MM.1S (cell line): Measurements from ENCODE around the gene SNX20.

Source experiments
- DNase-seq: peaks from one replicate; pipeline ENCODE4 v3.0.0-alpha.2; 2015
- H2AFZ ChIP-seq: fragments of 300-600 bp; sonication (generic); 2 replicates; pipeline ENCODE4 v1.6.0; 2016; ENCODE audit warnings: antibody characterized with exemption, low read length
- H3F3A ChIP-seq: fragments of 300-600 bp; sonication (generic); 2 replicates; pipeline ENCODE4 v1.6.1; 2016; ENCODE audit warnings: mild to moderate bottlenecking, antibody characterized with exemption, low read length, moderate library complexity, mixed read lengths; ENCODE audit not compliant: insufficient read depth
- H3K27ac ChIP-seq: fragments of 300-600 bp; sonication (generic); 2 replicates; pipeline ENCODE4 v1.5.1; 2016; ENCODE audit warnings: mild to moderate bottlenecking, low read length
- H3K27me3 ChIP-seq: fragments of 300-600 bp; sonication (generic); replicated peaks from 2 replicates; pipeline ENCODE4 v1.6.0; 2016; ENCODE audit warnings: low read length; ENCODE audit not compliant: insufficient read depth
- H3K36me3 ChIP-seq: fragments of 300-600 bp; sonication (generic); replicated peaks from 2 replicates; pipeline ENCODE4 v1.6.1; 2016; ENCODE audit warnings: mild to moderate bottlenecking, low read length, mixed read lengths; ENCODE audit not compliant: insufficient read depth
- H3K4me1 ChIP-seq: fragments of 300-600 bp; sonication (generic); 2 replicates; pipeline ENCODE4 v1.6.1; 2016; ENCODE audit warnings: low read length, mixed read lengths
- H3K4me2 ChIP-seq: fragments of 300-600 bp; sonication (generic); 2 replicates; pipeline ENCODE4 v1.6.0; 2016; ENCODE audit warnings: low read depth, low read length
- H3K4me3 ChIP-seq: fragments of 300-600 bp; sonication (generic); 2 replicates; pipeline ENCODE4 v1.5.1; 2016; ENCODE audit warnings: low read length, mixed read lengths
- H3K79me2 ChIP-seq: fragments of 300-600 bp; sonication (generic); 2 replicates; pipeline ENCODE4 v1.6.1; 2016; ENCODE audit warnings: mixed run types, low read length, mixed read lengths
- H3K9ac ChIP-seq: fragments of 300-600 bp; sonication (generic); 2 replicates; pipeline ENCODE4 v1.6.1; 2016; ENCODE audit warnings: low read length, mixed read lengths
- H3K9me2 ChIP-seq: fragments of 300-600 bp; sonication (generic); replicated peaks from 2 replicates; pipeline ENCODE4 v1.6.1; 2016; ENCODE audit warnings: mild to moderate bottlenecking, low read length, mixed read lengths; ENCODE audit not compliant: insufficient read depth
- H3K9me3 ChIP-seq: fragments of 300-600 bp; sonication (generic); replicated peaks from 2 replicates; pipeline ENCODE4 v1.6.1; 2016; ENCODE audit warnings: mild to moderate bottlenecking, low read length, mixed read lengths; ENCODE audit not compliant: insufficient read depth
- H4K20me1 ChIP-seq: fragments of 300-600 bp; sonication (generic); 2 replicates; pipeline ENCODE4 v1.6.1; 2016; ENCODE audit warnings: mild to moderate bottlenecking, low read length, moderate library complexity, mixed read lengths; ENCODE audit not compliant: insufficient read depth
- CTCF ChIP-seq: fragments of 300-600 bp; sonication (generic); IDR thresholded peaks from 2 replicates; pipeline ENCODE4 v1.5.1; 2016; ENCODE audit warnings: antibody characterized with exemption, low read length, mixed read lengths
- EZH2 ChIP-seq: fragments of 300-600 bp; sonication (generic); optimal IDR thresholded peaks from 2 replicates; pipeline ENCODE3; 2017; ENCODE audit warnings: low read depth, mild to moderate bottlenecking, antibody characterized with exemption, low read length, mixed read lengths
- EZH2phosphoT487 ChIP-seq: fragments of 300-600 bp; sonication (generic); IDR thresholded peaks from 2 replicates; pipeline ENCODE4 v1.6.1; 2018; ENCODE audit warnings: antibody characterized with exemption, low read length

SNX20 gene

GRCh38 chr16:50669741-50670140 is 11.4 kb downstream of the SNX20 start:
- TF ChIP-seq EZH2phosphoT487 = no peak
- TF ChIP-seq EZH2 = no peak
- no peak for TF ChIP-seq CTCF
- Histone ChIP-seq H2AFZ (no peak overlapping the region), H4K20me1 (no peaks in the 10 kb centered on the region), H3K9me2 (no peaks in the 10 kb centered on the region), H3K4me3 (no peak overlapping the region), H3K36me3 (peaks cover 9% of the 10 kb centered on the region; the same call in 1 of the 2 replicates), H3K9ac (no peak overlapping the region), H3K27me3 (no peaks in the 10 kb centered on the region), H3K4me1 (no peaks in the 10 kb centered on the region), H3F3A (no peaks in the 10 kb centered on the region; the same call in 1 of the 2 replicates), H3K79me2 (no peaks in the 10 kb centered on the region), H3K4me2 (no peak overlapping the region), H3K27ac (no peak overlapping the region), H3K9me3 (no peaks in the 10 kb centered on the region; the same call in 1 of the 2 replicates)
- no peak for DNase-seq

- H2AFZ ChIP-seq = no peak overlapping the region
- H3K9ac ChIP-seq = no peak overlapping the region
- TF ChIP-seq EZH2phosphoT487 (no peak), CTCF (no peak), EZH2 (no peak)
- H3K4me3 ChIP-seq = no peak overlapping the region
- DNase-seq = no peak
- H3K4me2 ChIP-seq = no peak overlapping the region
- H3K9me3 ChIP-seq = no peaks in the 10 kb centered on the region; the same call in 1 of the 2 replicates
- H4K20me1 ChIP-seq = no peaks in the 10 kb centered on the region
- no peaks in the 10 kb centered on the region; the same call in 1 of the 2 replicates for H3F3A ChIP-seq
- no peaks in the 10 kb centered on the region for H3K4me1 ChIP-seq
- no peaks in the 10 kb centered on the region for H3K27me3 ChIP-seq
- H3K9me2 ChIP-seq = no peaks in the 10 kb centered on the region
- H3K27ac ChIP-seq = no peak overlapping the region
- no peaks in the 10 kb centered on the region for H3K79me2 ChIP-seq
- peaks cover 6% of the 10 kb centered on the region; the same call in 1 of the 2 replicates for H3K36me3 ChIP-seq
These were observed 12.6 kb downstream of the SNX20 start for GRCh38 chr16:50668368-50669008.

GRCh38 chr16:50667497-50668367 is 13.4 kb downstream of the SNX20 start:
- TF ChIP-seq EZH2 (no peak), EZH2phosphoT487 (no peak), CTCF (no peak)
- no peaks in the 10 kb centered on the region for H3K27me3 ChIP-seq
- H4K20me1 ChIP-seq = no peaks in the 10 kb centered on the region
- H3K36me3 ChIP-seq = peaks cover 6% of the 10 kb centered on the region; the same call in 1 of the 2 replicates
- H2AFZ ChIP-seq = no peak overlapping the region
- no peak overlapping the region for H3K4me3 ChIP-seq
- H3K9ac ChIP-seq = no peak overlapping the region
- no peak overlapping the region for H3K4me2 ChIP-seq
- no peaks in the 10 kb centered on the region for H3K4me1 ChIP-seq
- H3K79me2 ChIP-seq = no peaks in the 10 kb centered on the region
- no peaks in the 10 kb centered on the region; the same call in 1 of the 2 replicates for H3F3A ChIP-seq
- H3K9me3 ChIP-seq = no peaks in the 10 kb centered on the region; the same call in 1 of the 2 replicates
- no peak overlapping the region for H3K27ac ChIP-seq
- no peak for DNase-seq
- H3K9me2 ChIP-seq = no peaks in the 10 kb centered on the region
